Liver (tissue), 3 donors: Measurements from ENCODE around the gene RAB2B.

Experiments
- CTCF ChIP-seq: fragments of 150-350 bp; IDR thresholded peaks from 2 replicates; pipeline ENCODE4 v1.5.1; 2017; ENCODE audit warnings: improper control_type of control experiment, low read depth, low read length; ENCODE audit not compliant: missing input control
- JUND ChIP-seq, 2 donors: IDR thresholded peaks; 2 replicates each; pipeline ENCODE4 v1.6.1; 2016; ENCODE audit warnings: antibody characterized with exemption in 2 of 2
- donor health status: healthy.
- donor health status: healthy.

GRCh38 chr14:21414137-21414631 is 62.6 kb downstream of the RAB2B start:
- TF ChIP-seq CTCF = no peak
- TF ChIP-seq JUND (IDR thresholded peaks at IDR 0.05) = no peak
